ENCODE measurements around the gene ZNF334. TPM values are rescaled to one million over a fixed set of nuclear protein-coding genes. Genes with fewer than 3 reads are reported as not detected.

Gene ZNF334
- total RNA-seq = 0.34 and 2.8 TPM in 2 replicates

DNA sequence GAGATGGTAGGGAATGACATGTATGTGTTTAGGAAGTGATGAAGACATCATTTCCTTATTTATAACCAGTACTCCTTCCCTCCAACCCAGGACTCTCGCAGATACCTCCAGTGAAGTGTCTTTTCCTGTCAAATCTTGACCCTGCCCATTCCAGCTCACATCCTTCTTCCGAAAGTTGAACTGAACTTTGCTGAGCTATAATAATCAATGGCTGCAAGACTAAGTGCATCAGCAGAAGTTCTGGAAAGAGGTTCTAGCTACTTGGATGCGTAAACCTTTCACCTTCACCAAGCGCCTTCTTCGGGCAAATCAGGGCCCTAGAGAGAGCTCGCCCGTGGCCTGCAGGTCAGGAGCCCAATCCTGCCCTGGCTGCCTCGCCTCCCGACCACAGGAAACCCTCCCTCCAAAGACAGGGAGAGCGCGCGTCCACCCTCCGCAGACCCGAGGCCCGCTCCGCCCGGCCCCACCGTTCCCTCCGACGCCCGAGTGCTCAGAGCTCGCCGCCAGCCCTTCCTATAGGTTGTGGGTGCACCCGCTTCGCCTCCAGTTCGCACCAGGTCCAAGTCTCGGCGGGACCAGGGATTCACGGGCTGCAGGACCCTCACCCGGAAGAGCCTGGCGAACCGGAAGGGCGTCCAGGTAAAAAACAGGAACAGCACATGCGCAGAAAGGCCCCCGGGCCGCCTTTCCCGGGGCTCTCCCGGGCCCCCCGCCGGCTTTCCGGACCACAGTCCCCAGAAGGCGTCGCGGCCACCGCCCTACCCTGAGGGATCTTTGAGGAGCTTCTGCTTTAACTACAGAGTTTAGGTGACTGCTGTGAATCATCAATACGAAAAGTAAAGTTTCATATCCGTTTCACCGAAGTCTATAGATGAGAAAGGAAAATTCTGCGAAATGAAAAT is at the start of gene ZNF334:
Gene ZNF334 (minus strand): TSS at position 617 of the 902 bp plus-strand sequence. CDS start 1,457 bp downstream, outside the sequence.
- DNase-seq = peak; percentile 2

DNA sequence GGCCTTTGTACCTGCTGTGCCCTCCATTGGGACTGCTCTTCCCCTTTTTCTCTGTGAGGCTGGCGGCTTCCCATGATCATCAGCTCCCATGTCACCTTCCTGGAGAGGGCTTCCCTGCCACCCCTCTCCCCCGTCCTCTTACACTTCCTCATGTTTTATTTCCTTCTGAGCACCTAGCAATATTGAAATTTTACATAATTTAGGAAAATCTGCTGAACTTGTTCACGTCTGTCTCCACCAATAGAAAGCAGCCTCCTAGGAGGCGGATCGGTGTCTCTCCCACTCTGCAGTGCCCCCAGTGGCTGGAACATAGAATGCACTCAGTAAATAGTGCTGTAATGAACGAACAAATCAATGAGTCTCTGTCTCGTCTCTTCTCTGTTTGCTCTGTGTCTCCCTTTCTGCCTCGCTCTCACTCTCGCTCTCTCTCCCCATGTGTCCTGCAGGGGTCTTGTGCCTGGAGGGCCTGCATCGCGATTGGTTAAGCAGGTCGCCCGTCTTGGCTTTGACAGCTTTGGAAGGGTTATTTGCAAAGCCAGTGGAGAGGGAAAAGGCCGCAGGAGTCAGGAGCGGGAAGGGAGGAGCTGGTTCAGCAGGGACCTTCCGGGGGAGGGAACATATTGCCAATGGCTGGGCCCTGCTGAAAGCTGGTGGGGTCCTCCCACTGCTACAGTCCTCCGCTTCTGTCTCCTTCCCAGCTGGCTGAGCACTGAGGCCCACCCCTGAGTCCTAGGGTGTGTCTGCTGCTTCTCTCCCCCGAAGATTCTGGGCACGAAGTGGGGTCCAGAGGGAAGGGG is 49.2 kb upstream of the ZNF334 start:
- peak; percentile 82 for DNase-seq

DNA sequence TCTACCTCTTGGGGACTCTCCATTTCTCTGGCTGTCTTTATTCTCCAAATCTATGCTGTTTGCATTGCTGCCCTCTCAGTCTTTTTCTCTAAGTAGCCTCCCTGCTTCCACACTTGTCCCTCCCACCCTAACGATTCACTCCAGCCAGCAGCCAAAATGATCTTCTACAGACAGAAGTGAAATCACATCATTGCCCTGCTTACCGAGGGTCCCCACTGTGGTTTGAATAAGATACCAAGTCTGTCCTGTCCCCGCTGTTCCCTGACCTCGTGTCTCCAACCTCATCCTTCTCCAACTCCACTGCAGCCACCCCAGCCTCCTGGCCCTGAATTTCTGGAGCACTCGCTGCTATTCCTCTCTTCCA is 48.6 kb upstream of the ZNF334 start:
- no peak for DNase-seq

- DNase-seq = no peak
Observed at GRCh38 chr20:46559685-46560440, 46.5 kb upstream of the ZNF334 start.

DNA sequence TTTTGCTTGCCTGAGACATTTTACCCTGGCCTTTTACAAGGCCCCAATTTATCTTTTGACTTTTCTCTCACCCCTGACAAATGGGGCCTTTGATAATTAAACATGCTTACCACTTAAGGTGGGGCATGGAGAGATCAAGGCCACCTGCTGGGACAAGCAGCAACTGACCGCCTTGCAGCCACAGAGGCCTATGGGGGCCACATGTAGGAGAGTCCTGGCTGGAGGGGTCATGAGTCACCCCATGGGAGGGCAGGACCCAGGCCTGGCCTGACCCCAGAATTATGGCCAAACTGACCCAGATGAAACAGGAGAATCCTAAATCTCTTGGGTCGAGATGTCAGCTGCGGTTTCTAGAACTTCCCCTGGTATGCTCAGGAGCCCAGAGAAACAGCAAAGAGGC is 45.6 kb upstream of the ZNF334 start:
- no peak for DNase-seq

- DNase-seq = peak; percentile 96
Observed at GRCh38 chr20:46558511-46558959, 45.2 kb upstream of the ZNF334 start.

GRCh38 chr20:46557231-46557956 is 44.0 kb upstream of the ZNF334 start:
- peak; percentile 61 for DNase-seq

DNA sequence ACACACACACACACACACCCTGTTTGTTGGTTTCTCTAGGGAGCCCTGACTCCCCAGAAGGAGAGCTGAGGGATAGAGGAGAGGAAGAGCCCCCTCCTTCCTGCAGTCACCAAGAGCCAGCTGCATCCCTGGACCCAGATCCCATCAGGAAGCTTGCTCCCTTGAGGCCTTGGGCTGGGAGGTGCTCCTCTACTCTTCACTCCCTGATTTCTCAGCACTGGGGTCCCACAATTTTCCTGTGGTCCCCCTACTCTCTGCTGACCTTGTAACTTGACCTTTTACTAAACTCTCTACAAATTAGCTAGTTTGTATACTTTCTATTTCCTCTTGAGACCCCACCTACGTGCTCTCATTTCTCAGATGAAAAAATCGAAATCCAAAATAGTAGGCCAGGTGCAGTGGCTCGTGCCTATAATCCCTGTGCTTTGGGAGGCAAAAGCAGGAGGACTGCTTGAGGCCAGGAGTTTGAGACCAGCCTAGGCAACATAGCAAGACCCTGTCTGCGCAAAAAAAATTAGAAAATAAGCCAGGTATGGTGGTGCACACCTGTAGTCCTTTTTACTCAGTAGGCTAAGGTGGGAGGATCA is 42.1 kb upstream of the ZNF334 start:
- DNase-seq = no peak

- no peak for DNase-seq
Observed at GRCh38 chr20:46554828-46555227, 41.5 kb upstream of the ZNF334 start.

GRCh38 chr20:46553926-46554325 is 40.6 kb upstream of the ZNF334 start:
- DNase-seq = no peak

- DNase-seq = peak; percentile 13
Observed at GRCh38 chr20:46552460-46553420, 39.4 kb upstream of the ZNF334 start.

DNA sequence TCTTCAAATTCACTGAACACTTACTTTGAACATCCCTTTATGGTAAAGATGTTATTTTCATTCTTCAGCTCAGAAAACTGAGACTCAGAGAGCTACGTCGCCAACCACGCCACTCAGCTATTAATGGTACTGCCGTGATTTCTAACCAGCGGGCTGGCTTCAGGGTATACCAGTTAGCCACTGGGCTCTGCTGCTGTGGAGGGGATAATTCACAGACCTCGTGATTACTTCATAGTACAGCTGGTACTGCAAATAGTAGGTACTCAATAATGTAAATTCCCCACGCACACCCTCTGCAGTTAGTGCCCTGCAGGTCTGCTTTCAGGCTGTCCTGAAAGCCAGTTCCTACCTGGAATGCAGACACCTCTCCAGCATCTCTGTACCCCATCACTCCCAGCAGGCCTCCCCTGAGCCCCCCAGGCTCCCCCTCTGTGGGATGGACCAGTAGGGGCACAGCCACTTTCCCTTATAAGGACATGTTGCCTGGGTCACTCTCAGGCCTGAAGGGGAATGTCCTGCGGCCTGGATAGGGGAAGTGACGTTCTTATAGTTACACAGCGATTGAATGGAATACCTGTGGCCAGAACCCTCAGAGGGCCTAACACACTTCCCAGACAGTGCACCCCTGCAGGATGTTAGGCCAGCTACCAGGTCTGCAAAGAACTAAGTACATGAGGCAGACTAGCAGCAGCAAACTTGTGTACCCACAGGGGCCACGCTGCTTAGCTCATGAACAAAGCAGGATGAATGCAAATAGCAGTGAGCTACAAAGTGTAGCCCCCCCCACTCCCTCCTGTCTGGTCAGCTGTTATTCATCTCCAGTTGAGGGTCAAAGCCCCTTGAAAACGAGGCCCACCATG is 38.4 kb upstream of the ZNF334 start:
- no peak for DNase-seq

- DNase-seq = no peak
Observed at GRCh38 chr20:46550461-46550860, 37.1 kb upstream of the ZNF334 start, which contains the start of gene OCSTAMP. TSS of gene OCSTAMP (minus strand) at chr20:46550654. CDS start at chr20:46550560, 94 bp downstream.

- no peak for DNase-seq
Observed at GRCh38 chr20:46549188-46549972, 36.0 kb upstream of the ZNF334 start.

- DNase-seq = no peak
Observed at GRCh38 chr20:46548688-46549087, 35.3 kb upstream of the ZNF334 start.

- no peak for DNase-seq
Observed at GRCh38 chr20:46547995-46548394, 34.6 kb upstream of the ZNF334 start.

GRCh38 chr20:46546936-46547335 is 33.6 kb upstream of the ZNF334 start:
- DNase-seq = no peak

- DNase-seq = no peak
Observed at GRCh38 chr20:46546298-46546697, 32.9 kb upstream of the ZNF334 start.

DNA sequence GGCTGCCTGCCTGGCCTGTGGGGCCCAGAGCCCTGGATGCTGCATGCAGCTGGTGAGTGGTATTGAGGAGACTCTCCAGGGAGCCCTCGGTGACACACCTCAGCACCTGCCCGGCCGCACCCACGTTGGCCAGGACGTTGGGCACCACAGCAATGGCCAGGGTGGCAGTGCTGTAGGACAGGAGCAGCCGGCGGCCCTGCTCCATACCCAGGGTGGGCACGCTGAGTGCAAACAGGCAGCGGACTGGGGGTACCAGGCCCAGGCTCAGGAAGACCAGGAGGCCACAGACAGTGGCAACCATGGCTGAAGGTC is 32.4 kb upstream of the ZNF334 start:
- DNase-seq = no peak

All from dermis blood vessel endothelial cell (primary cell).